HepG2 (cell line): Measurements from ENCODE around the gene KLHDC2. TPM values are rescaled to one million over a fixed set of nuclear protein-coding genes. Genes with fewer than 3 reads are reported as not detected.

Source experiments
- AGO2 ChIP-seq: fragments of 200-400 bp; formaldehyde crosslinking; optimal IDR thresholded peaks from 2 replicates; pipeline ENCODE3; 2017; ENCODE audit warnings: mild to moderate bottlenecking, low read depth, low read length, moderate library complexity
- ARNTL ChIP-seq: sonication (generic); formaldehyde crosslinking; IDR thresholded peaks from 2 replicates; pipeline ENCODE4 v1.4.0; 2020; ENCODE audit warnings: mild to moderate bottlenecking, missing genetic modification reagents
- ATF2 ChIP-seq: sonication (generic); formaldehyde crosslinking; IDR thresholded peaks from 2 replicates; pipeline ENCODE4 v1.4.0; 2020; ENCODE audit warnings: missing genetic modification reagents
- CBX5 ChIP-seq: sonication (generic); formaldehyde crosslinking; IDR thresholded peaks from 2 replicates; pipeline ENCODE4 v1.4.0; 2020; ENCODE audit warnings: missing genetic modification reagents, borderline replicate concordance
- EHMT2 ChIP-seq: fragments of 200-600 bp; sonication (generic); IDR thresholded peaks from 2 replicates; pipeline ENCODE4 v1.7.0; 2017; ENCODE audit warnings: antibody characterized with exemption, low read depth, low read length, borderline replicate concordance
- JUN ChIP-seq: sonication (generic); formaldehyde crosslinking; IDR thresholded peaks from 2 replicates; pipeline ENCODE4 v1.4.0; 2020; ENCODE audit warnings: mild to moderate bottlenecking, missing genetic modification reagents
- KAT7 ChIP-seq: IDR thresholded peaks from 2 replicates; pipeline ENCODE4 v1.6.1; 2018; ENCODE audit warnings: borderline replicate concordance, missing compliant biosample characterization
- NONO ChIP-seq, 2 experiments: fragments of 450-650 bp in 1 of 2; sonication (generic) in 1 of 2; formaldehyde crosslinking in 1 of 2; IDR thresholded peaks in 1 of 2; conservative IDR thresholded peaks in 1 of 2; 2 replicates each; pipeline versions ENCODE4 v1.6.1 to v1.8.0; 2017 to 2022; ENCODE audit warnings: mild to moderate bottlenecking in 1 of 2, missing genetic modification reagents in 1 of 2, moderate library complexity in 1 of 2
- PTBP1 ChIP-seq: fragments of 200-400 bp; formaldehyde crosslinking; IDR thresholded peaks from 2 replicates; pipeline ENCODE4 v1.6.1; 2018; ENCODE audit warnings: low read length, low read depth; ENCODE audit not compliant: poor library complexity, severe bottlenecking
- RAD21 ChIP-seq: fragments of 450-650 bp; formaldehyde crosslinking; IDR thresholded peaks from 2 replicates; pipeline ENCODE4 v1.5.0; 2020; ENCODE audit warnings: mild to moderate bottlenecking
- RFX1 ChIP-seq: fragments of 450-650 bp; IDR thresholded peaks from 2 replicates; pipeline ENCODE4 v1.6.1; 2017
- SETDB1 ChIP-seq: sonication (generic); formaldehyde crosslinking; IDR thresholded peaks from 2 replicates; pipeline ENCODE4 v1.5.1; 2020; ENCODE audit warnings: missing genetic modification reagents, mild to moderate bottlenecking, borderline replicate concordance
- ZFAT ChIP-seq: sonication (generic); formaldehyde crosslinking; conservative IDR thresholded peaks from 2 replicates; pipeline ENCODE4 v1.8.1; 2023; ENCODE audit warnings: missing genetic modification reagents, inconsistent platforms
- ZNF343 ChIP-seq: sonication (generic); formaldehyde crosslinking; IDR thresholded peaks from 2 replicates; pipeline ENCODE4 v1.4.0; 2020; ENCODE audit warnings: mild to moderate bottlenecking, missing genetic modification reagents
- ZNF678 ChIP-seq: sonication (generic); formaldehyde crosslinking; IDR thresholded peaks from 2 replicates; pipeline ENCODE4 v1.4.0; 2020; ENCODE audit warnings: mild to moderate bottlenecking, missing genetic modification reagents
- ZNF713 ChIP-seq: sonication (generic); formaldehyde crosslinking; IDR thresholded peaks from 2 replicates; pipeline ENCODE4 v1.4.0; 2020; ENCODE audit warnings: mild to moderate bottlenecking, missing genetic modification reagents
- polyA plus RNA-seq, 8 experiments: library from polyadenylated mRNA; depleted of rRNA in 3 of 8; stranded (reverse) in 7 of 8; unstranded in 1 of 8; fragments of >200 nt; fragmentation: Illumina TruSeq in 4 of 8; extraction: Trizol in 4 of 8; gene quantifications; 2 replicates each; pipeline versions ENCODE4 v1.2.1 to v1.2.3, GENCODE V29; 2011 to 2016; ENCODE audit warnings: low read depth in 4 of 8, missing spikeins in 1 of 8, mixed read lengths in 1 of 8; ENCODE audit not compliant: insufficient read depth in 1 of 8
- total RNA-seq, 5 experiments: library from RNA; depleted of rRNA; stranded (reverse); fragments of >200 nt; fragmentation: Illumina TruSeq; extraction: Trizol; gene quantifications; 2 replicates each; pipeline ENCODE4 v1.2.3, GENCODE V29; 2016; ENCODE audit warnings: low read depth in 1 of 5
- TF ChIP-seq, protein P1 (sequence below): sonication (generic); formaldehyde crosslinking; IDR thresholded peaks from 2 replicates; pipeline ENCODE4 v1.5.0; 2020; ENCODE audit warnings: mild to moderate bottlenecking, missing genetic modification reagents, borderline replicate concordance
- TF ChIP-seq, protein P2 (sequence below): IDR thresholded peaks from 2 replicates; pipeline ENCODE4 v1.6.1; 2016; ENCODE audit warnings: missing biosample characterization, missing genetic modification reagents, low read depth

Gene KLHDC2
- total and polyA plus RNA-seq, 2 of the 13 experiments (the other 11 are each of a cell fraction or from before 2014, with no cell fraction given): 95.5 to 170 TPM

- TF ChIP-seq, protein P1, sequence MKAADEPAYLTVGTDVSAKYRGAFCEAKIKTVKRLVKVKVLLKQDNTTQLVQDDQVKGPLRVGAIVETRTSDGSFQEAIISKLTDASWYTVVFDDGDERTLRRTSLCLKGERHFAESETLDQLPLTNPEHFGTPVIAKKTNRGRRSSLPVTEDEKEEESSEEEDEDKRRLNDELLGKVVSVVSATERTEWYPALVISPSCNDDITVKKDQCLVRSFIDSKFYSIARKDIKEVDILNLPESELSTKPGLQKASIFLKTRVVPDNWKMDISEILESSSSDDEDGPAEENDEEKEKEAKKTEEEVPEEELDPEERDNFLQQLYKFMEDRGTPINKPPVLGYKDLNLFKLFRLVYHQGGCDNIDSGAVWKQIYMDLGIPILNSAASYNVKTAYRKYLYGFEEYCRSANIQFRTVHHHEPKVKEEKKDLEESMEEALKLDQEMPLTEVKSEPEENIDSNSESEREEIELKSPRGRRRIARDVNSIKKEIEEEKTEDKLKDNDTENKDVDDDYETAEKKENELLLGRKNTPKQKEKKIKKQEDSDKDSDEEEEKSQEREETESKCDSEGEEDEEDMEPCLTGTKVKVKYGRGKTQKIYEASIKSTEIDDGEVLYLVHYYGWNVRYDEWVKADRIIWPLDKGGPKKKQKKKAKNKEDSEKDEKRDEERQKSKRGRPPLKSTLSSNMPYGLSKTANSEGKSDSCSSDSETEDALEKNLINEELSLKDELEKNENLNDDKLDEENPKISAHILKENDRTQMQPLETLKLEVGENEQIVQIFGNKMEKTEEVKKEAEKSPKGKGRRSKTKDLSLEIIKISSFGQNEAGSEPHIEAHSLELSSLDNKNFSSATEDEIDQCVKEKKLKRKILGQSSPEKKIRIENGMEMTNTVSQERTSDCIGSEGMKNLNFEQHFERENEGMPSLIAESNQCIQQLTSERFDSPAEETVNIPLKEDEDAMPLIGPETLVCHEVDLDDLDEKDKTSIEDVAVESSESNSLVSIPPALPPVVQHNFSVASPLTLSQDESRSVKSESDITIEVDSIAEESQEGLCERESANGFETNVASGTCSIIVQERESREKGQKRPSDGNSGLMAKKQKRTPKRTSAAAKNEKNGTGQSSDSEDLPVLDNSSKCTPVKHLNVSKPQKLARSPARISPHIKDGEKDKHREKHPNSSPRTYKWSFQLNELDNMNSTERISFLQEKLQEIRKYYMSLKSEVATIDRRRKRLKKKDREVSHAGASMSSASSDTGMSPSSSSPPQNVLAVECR (CRISPR knock-in tag): peak; percentile 74; the same call in 1 of the 2 replicates
- TF ChIP-seq, protein P2, sequence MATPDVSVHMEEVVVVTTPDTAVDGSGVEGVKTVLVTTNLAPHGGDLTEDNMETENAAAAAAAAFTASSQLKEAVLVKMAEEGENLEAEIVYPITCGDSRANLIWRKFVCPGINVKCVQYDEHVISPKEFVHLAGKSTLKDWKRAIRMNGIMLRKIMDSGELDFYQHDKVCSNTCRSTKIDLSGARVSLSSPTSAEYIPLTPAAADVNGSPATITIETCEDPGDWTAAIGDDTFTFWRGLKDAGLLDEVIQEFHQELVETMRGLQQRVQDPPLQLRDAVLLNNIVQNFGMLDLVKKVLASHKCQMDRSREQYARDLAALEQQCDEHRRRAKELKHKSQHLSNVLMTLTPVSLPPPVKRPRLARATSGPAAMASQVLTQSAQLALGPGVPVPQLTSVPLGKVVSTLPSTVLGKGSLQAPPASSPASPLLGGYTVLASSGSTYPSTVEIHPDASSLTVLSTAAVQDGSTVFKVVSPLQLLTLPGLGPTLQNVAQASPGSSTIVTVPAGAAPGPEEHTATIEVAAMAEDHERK (CRISPR knock-in tag): no peak; the same call in 1 of the 2 replicates
- 0 out of 2 replicates have a peak, but pooled peaks have one; percentile 18 for TF ChIP-seq CBX5 (CRISPR knock-in tag)
- no peak; the same call in 1 of the 2 replicates for TF ChIP-seq RAD21
- no peak for TF ChIP-seq ARNTL (CRISPR knock-in tag)
- TF ChIP-seq PTBP1: no peak
- TF ChIP-seq NONO (IDR thresholded peaks at IDR 0.05): no peak
- TF ChIP-seq NONO (CRISPR knock-in tag; conservative IDR thresholded peaks at IDR 0.05): peak; percentile 65; the same call in 1 of the 2 replicates
- no peak for TF ChIP-seq RFX1
- no peak for TF ChIP-seq SETDB1 (CRISPR knock-in tag)
- TF ChIP-seq ZFAT (CRISPR knock-in tag): no peak
- TF ChIP-seq ZNF713 (CRISPR knock-in tag): 0 out of 2 replicates have a peak, but pooled peaks have one; percentile 40
- no peak for TF ChIP-seq ZNF678 (CRISPR knock-in tag)
- TF ChIP-seq ATF2 (CRISPR knock-in tag): no peak
- TF ChIP-seq JUN (CRISPR knock-in tag): no peak
- no peak; the same call in 1 of the 2 replicates for TF ChIP-seq ZNF343 (CRISPR knock-in tag)
- no peak for TF ChIP-seq EHMT2
- peak; percentile 60 for TF ChIP-seq KAT7 (CRISPR knock-in tag)
- TF ChIP-seq AGO2: no peak
Observed at GRCh38 chr14:49767571-49768300, at the start of gene KLHDC2 (continued).
